Measurements from ENCODE around the gene LEO1. TPM values are rescaled to one million over a fixed set of nuclear protein-coding genes. Genes with fewer than 3 reads are reported as not detected.

The LEO1 gene
- total RNA-seq (10 to 100 TPM in 1 of 9 donors, 1 to 10 TPM in 8; 4.9 to 10.4 (median 8.3) TPM), polyA plus RNA-seq (10 to 100 TPM in 1 of 2 donors, 1 to 10 TPM in 1; 8.3 to 12.6 TPM)
- long read RNA-seq, donor 1, transcript LEO1-201 (12 exons, 2,193 nt), result major isoform, 12 of 14 reads
- long read RNA-seq, donor 1, partial matches to known transcripts, result 2 of 14 reads
- long read RNA-seq, donor 1, other reads (novel, unspliced or antisense), result 0 of 14 reads
- long read RNA-seq, donor 2, transcript LEO1-201 (12 exons, 2,193 nt), result major isoform, 19 of 42 reads
- long read RNA-seq, donor 2, partial matches to known transcripts, result 22 of 42 reads
- long read RNA-seq, donor 2, other reads (novel, unspliced or antisense), result 1 of 42 reads
- long read RNA-seq, donor 3, transcript LEO1-201 (12 exons, 2,193 nt), result major isoform, 17 of 18 reads
- long read RNA-seq, donor 3, partial matches to known transcripts, result 0 of 18 reads
- long read RNA-seq, donor 3, other reads (novel, unspliced or antisense), result 1 of 18 reads

- TF ChIP-seq CTCF (IDR thresholded peaks at IDR 0.05) (peak in 9 of 12 donors; percentile 7 to 71 (median 37)), POLR2A (IDR thresholded peaks at IDR 0.05) (peak in 1 of 2 donors; percentile 40)
- ATAC-seq, result peak; percentile 90 to 98 (median 98)
- intact Hi-C loops (cut with DNase I), result loop anchor here in 4 of 10 donors (1.0 to 10.0 kb wide), 4 partner anchors 46 to 173 kb away; partner anchors contain the start of gene MAPK6 (in 2 of the 4)
- no peaks in the 10 kb centered on the region for H3K27me3 ChIP-seq
- H3K36me3 ChIP-seq, result peaks cover 0 to 7% (median 0%) of the 10 kb centered on the region in 9 donors
- H3K4me3 ChIP-seq, result peak within 1 kb of the TSS; percentile 71 to 96 (median 90)
- peak; percentile 89 to 95 (median 93) for DNase-seq
- H3K4me1 ChIP-seq, result peaks cover 0 to 24% (median 12%) of the 10 kb centered on the region in 12 donors
- peak within 1 kb of the TSS; percentile 83 to 97 (median 92) for H3K27ac ChIP-seq
- WGBS, 4 donors, result 0 to 1% (median 0%) methylated on average over 48 to 58 of the region's 58 CpGs
- peaks cover 0 to 22% (median 15%) of the 10 kb centered on the region in 12 donors for H3K9me3 ChIP-seq
Observed at GRCh38 chr15:51971375-51972133, at the start of gene LEO1. Gene LEO1, minus strand, starts transcription at chr15:51971778. Its CDS starts 33 bp downstream, at chr15:51971745.

GRCh38 chr15:52021128-52021671 lies 49.6 kb upstream of the LEO1 start:
- Histone ChIP-seq H3K36me3 (no peaks in the 10 kb centered on the region), H3K27ac (peak overlapping the region in 11 of 12 donors; percentile 91 to 96 (median 93)), H3K27me3 (no peaks in the 10 kb centered on the region), H3K4me3 (peak overlapping the region in 9 of 12 donors; percentile 60 to 89 (median 70)), H3K4me1 (peaks cover 5 to 43% (median 29%) of the 10 kb centered on the region in 12 donors), H3K9me3 (no peaks in the 10 kb centered on the region)
- WGBS, 4 donors, result 0 to 2% (median 1%) methylated on average over 4 of the region's 4 CpGs
- TF ChIP-seq CTCF (IDR thresholded peaks at IDR 0.05), result no peak
- TF ChIP-seq POLR2A (IDR thresholded peaks at IDR 0.05), result no peak
- DNase-seq (peak in 4 of 5 donors; percentile 34 to 43 (median 42)), ATAC-seq (peak in 2 of 4 donors; percentile 36 to 44)
- intact Hi-C loops (cut with DNase I), result loop anchor here in 2 of 10 donors (5.0 to 10.0 kb wide), 2 partner anchors 39 to 504 kb away; partner anchors contain the start of gene MYO5A (in 1 of the 2)

GRCh38 chr15:52020221-52021085 lies 48.9 kb upstream of the LEO1 start:
- no peaks in the 10 kb centered on the region for H3K27me3 ChIP-seq
- ATAC-seq, result no peak
- peak overlapping the region; percentile 91 to 96 (median 93) for H3K27ac ChIP-seq
- H3K4me3 ChIP-seq, result peak overlapping the region; percentile 60 to 89 (median 69)
- no peak for TF ChIP-seq CTCF (IDR thresholded peaks at IDR 0.05)
- TF ChIP-seq POLR2A (IDR thresholded peaks at IDR 0.05), result no peak
- no peak for DNase-seq
- intact Hi-C loops (cut with DNase I), result loop anchor here in 2 of 10 donors (5.0 to 10.0 kb wide), 2 partner anchors 38 to 504 kb away; partner anchors contain the start of gene MYO5A (in 1 of the 2)
- H3K4me1 ChIP-seq, result peaks cover 5 to 43% (median 29%) of the 10 kb centered on the region in 12 donors
- WGBS, 4 donors, result 5 to 9% (median 6%) methylated on average over 10 of the region's 10 CpGs
- no peaks in the 10 kb centered on the region for H3K9me3 ChIP-seq
- no peaks in the 10 kb centered on the region for H3K36me3 ChIP-seq

All from heart left ventricle (tissue), 16 donors.